Endometrial microvascular endothelial cells (primary cell): Measurements from ENCODE around the gene VAC14. TPM values are rescaled to one million over a fixed set of nuclear protein-coding genes. Genes with fewer than 3 reads are reported as not detected.

Experiments
- in situ Hi-C: cut with HindIII; loops from 2 replicates; pipeline ENCODE4 v1.10.0; 2017; ENCODE audit warnings: low sequenced_read_pairs, low pct_unique_long_range_greater_than_20kb; ENCODE audit errors: inconsistent ontology term
- total RNA-seq: library from RNA; depleted of rRNA; stranded (reverse); fragments of >200 nt; gene quantifications from one replicate; pipeline ENCODE4 v1.2.3, GENCODE V29; 2015; ENCODE audit errors: inconsistent ontology term

VAC14 gene
- total RNA-seq, 1 donor from 2014 or later: 52.0 TPM

DNA sequence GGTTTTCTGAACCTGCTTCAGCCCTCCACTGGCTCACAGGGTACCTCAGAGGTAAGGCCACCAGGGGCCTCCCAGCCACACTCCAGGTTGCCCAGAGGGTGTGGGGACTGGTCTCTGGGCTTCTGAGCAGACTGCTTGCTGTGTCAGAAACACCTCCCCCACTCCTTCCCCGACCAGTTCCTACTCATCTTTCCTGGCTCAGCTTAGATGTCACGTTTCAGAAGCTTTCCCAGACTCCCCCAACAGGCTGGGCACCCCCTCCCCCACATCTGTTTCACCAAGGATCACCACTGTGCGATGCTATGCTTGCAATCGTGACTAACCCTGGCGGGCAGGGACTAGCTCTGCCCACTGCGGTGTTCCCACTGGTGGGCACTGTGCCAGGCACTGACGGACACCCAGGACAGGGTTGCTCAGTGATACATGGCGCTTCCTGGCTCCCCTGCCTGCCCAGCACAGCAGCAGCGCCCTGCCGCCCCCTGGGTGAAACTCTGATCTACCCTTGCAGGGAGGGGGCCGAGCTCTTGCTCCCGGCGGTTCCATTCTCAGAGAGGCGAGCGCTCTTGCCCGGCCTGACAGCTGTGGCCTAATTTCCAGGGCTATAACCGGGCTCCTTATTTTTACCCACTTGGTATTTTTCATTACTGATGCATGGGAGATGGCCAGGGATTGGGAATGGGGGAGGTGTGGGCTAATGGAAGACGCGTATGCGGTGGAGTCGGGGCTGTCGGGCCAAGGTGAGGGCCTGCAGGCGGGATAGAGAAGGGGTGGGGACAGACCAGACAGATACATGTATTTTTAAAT lies 85.7 kb downstream of the VAC14 start:
- in situ Hi-C loops: no loop called here

DNA sequence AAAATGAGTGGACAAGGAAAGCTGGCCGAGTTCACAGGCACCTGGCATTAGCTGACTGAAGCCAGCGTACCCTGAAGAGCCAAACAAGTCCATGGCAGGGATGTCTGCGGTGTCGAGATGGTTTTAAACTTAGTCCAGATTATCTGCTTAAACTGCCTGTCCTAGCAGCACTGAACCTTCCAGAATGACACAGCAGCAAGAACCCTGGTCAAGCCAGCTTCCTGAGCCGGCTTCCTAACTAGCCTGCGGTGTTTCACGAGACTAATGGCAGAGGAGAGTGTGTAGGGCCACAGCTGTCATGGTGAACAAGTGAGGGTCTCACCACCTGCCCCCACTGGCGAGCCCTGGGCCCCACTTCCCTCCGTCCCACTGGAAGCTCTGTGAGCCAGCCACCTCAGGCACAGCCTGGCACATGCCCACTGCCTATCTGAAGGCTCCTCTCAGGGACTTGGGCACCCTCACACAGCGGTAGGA lies 86.3 kb downstream of the VAC14 start:
- in situ Hi-C loops: no loop called here

DNA sequence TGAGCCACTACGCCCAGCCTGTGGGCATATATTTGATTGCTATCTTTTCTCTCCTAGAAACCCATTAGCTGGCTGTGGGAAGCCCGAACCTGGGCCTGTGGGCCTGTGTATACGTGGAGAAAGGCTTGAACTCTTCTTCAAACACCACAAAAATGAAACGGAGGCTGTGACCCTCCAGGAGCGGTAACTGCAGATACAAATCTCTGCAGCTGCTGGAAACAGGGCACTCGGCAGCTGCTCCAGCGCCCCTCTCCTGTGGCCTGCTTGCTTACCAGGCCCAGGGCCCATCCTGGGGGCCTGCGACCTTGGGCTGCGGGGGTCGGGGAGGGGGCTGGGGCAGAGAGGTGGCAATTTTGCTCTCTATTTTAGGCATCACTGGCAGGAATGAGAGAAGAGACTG lies 87.1 kb downstream of the VAC14 start:
- in situ Hi-C loops: no loop called here

GRCh38 chr16:70713342-70713741 lies 87.6 kb downstream of the VAC14 start:
- in situ Hi-C loops: no loop called here

DNA sequence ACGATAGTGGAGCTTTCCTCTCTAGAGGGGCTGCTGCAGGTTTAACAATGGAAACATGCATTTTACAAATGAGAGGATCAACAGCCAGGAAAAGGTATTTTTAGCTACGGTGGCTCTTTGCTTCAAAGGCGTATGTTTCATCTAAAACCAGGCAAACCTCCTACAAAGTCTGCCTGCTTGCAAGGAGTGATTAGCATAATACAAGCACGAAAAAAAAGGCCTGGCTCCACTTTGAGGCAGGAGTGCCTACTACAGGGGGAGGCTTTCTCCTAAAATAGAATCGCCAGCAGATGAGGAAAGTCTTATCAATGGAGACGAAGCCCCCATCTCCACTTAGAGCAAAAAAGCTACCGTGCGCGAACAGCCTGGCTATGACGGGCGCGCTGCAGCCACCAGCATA lies 88.0 kb downstream of the VAC14 start:
- in situ Hi-C loops: no loop called here

- in situ Hi-C loops: no loop called here
Observed at GRCh38 chr16:70712359-70712758, 88.6 kb downstream of the VAC14 start.

GRCh38 chr16:70711211-70712031 lies 89.5 kb downstream of the VAC14 start:
- in situ Hi-C loops: no loop called here

DNA sequence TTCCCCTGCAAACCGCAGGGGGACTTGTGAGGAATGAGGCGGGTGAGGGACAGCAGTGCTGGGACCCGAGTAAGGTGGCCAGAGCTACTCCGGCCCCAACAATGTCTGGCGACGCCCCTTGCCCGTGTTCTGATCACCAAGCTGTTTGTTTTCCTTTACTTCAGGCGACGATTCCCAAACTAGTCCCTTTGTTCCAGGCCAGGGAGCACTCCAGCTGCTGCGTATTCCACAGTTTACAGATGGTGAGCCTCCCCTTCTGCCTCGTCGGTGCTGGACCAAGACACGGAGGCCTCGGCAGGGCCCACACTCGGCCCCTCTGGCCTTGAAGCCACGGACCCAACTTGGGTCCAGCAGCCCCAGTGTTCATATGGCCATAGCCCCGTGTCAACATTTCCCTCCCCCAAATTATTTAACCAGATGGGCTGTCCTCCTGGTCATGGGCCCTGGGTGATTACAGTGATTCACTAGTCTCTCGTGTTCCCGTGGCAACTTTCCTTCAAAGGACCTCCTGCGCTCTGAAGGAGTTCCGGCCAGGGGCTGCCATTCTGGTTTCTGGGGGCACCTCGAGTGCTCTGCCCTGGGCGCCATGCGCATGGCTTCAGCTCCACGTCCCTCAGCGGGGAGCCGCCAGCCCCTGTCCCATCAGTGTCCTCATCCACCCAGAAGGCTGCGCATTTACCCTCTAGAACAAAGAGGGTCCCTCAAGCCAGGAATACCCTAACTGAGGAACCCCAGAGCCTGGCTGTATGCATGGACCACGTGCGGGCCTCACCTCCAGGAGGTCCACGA lies 90.3 kb downstream of the VAC14 start:
- in situ Hi-C loops: no loop called here

DNA sequence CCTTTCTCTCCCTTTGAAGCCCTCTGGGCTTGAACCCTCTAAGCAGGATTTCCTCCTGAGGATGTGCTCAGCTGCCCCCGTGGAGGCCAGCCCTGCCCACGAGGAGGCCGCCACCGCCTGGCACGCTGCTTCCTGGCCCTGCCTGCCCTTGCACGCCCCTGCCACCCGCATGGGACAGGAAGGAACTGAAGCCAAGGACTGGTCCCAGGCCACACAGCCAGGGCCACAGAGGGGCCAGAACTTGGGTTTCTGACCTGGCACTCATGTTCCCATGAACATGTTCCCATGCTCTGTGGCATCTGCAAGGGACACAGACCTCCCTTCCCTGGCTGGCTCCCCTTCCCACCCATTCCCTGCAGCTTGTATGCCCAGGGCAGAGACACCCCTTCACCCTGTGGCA lies 91.0 kb downstream of the VAC14 start:
- in situ Hi-C loops: no loop called here

DNA sequence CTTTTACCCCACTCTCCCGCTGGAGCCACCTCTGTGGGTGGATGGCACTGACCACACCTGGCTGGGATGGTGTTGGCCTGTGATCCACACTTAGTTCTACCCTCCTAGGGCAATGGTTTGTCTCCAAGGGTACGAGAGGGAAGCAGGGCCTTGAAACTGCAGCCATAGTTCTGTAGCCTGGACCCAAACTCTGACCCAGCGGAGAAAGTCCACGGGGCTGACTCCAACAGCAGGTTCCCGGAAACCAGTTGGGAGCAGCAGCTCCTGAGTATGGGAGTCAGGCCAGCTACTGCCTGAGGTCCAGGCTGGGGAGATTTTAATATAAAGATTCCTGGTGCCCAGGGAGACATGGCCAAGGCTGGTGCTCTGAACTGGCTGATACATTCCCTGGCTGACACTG lies 91.5 kb downstream of the VAC14 start:
- in situ Hi-C loops: no loop called here

DNA sequence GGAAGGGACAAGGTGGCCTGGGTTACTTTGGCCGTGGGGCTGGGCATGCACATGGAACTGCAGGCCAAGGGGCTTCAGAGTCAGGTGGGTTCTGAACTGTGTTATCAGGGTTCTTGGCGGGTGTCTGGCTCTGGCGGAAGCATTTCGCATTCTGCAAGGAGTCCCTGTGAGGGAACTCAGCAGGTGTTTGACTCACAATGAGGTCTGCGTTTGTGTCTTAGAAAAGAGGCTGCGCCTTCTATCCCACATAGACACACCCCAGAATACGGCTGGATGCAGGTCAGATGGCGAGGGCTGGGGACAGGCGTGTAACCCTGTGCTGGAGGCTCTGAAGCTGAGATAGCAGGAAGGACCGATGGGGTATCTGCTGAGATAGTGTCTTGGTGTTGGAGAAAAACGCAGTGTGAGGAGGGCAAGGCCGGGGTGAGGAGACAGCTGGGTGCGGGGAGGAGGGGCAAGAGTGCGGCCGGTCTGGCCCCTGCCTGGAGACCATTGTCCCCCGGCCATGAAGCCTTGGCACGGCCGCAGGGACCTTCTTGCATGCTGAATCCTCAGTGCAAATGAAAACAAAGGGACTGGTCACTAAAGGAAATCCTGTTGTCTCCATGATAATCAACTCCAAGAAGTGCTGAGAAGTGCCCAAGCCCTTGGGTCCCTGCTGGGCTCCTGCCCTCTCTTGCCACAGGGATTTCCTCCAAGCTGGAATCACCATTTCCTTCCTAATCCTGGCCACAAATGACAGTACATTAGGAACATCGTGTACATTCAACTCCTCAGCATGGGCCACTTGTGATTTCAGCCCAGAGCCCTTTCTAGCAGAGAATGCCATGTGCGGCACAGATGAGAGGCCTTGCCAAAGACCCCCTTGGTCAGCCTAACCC lies 92.4 kb downstream of the VAC14 start:
- in situ Hi-C loops: no loop called here

DNA sequence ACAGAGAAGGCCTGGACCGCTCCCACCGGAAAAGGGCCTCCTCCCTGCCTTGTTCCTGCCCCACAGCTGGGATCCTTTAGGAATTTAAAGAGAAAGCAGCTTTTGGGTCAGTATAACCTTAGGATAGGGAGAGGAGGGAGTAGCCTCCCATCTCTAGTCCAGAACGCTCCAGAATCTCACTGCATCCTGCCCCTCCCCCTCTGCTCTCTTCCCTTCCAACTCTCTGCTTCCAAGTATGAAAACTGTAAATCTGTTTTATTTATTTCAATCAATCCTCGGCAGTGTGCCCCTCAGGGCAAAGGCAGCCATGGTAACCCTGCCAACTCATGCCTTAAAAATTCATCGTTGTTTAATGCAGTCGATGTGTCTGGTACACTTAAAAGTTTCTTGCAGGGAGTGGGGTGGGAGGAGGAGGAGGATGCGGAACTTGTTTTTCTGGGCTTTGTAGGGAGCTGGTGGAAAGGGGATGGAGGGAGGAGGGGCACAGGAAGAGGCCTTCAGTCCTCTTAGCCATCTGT lies 94.0 kb downstream of the VAC14 start:
- in situ Hi-C loops: no loop called here

DNA sequence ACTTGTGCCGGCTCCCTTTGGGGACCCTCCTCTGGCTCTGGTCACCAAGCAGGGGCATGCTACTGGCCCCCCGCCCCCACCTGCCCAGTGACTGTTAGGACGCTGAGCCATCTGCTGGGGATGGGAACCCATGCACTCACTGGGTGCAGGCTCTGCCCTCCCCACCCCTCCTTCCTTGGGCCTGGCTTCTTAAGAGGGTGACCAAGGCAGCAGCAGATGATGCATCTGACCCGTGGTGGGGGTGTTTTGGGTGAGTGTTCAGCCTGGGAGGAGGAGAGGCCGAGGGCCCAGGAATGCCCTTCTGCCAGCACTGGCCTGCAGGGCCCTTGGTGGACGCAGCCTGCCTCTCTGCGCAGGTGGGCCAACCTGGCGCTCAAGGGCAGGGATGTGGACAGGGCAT lies 95.9 kb downstream of the VAC14 start:
- in situ Hi-C loops: no loop called here

DNA sequence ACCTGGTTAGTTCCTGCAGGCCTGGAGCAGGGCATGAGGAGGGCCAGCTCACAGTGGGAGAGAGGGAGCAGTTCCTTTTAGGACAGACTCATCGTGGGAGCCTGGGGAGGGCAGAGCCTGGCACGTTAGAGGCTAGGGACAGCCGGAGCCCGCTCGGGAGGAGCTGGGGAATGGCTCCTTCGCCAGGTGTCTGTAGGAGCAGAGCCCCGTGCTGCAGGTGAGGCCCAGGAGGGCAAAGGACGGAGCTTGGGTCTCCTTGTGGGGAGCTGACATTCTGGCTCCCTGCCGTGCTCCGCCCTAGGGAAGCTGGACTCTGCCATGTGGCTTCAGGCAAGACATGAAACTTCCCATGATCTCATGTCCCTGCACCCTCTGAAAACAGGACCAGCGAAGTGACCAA lies 96.4 kb downstream of the VAC14 start:
- in situ Hi-C loops: no loop called here

GRCh38 chr16:70703835-70704381 lies 97.0 kb downstream of the VAC14 start:
- in situ Hi-C loops: no loop called here

- in situ Hi-C loops: no loop called here
Observed at GRCh38 chr16:70703041-70703834, 97.7 kb downstream of the VAC14 start.

DNA sequence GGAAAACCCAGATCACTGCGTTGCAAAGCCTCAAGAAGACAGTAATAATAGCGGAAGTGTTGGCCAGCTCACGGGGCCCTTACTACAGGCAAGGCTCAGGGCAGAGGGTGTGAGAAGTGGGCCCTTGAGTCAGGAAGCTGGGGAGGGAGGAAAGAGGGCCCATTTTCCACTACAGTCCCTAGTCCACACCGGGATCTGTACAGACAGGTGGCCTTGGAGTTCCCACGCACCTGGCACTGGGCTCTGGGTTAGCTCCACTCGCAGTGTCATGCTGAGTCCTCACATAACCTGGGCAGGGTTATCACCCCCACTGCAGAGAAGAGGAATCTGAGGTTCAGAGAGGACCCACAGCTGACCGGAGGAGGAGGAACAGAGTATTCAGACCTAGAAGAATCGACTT lies 98.3 kb downstream of the VAC14 start:
- in situ Hi-C loops: no loop called here
